ENCODE results near the gene PRDM12.

- no peak for TF ChIP-seq POLR2A (IDR thresholded peaks at IDR 0.05)
- TF ChIP-seq CTCF (IDR thresholded peaks at IDR 0.05), result no peak
Observed at GRCh38 chr9:130693101-130693425, 28.7 kb downstream of the PRDM12 start.
